Bronchial epithelial cell (primary cell): ENCODE results near the gene NBAS. TPM values are rescaled to one million over a fixed set of nuclear protein-coding genes. Genes with fewer than 3 reads are reported as not detected.
"Not testable (repeated sequence)": the region's sequence is repeated elsewhere in the genome, so short reads cannot be mapped to it uniquely, and the experiment has no call there.

Experiments used
- DNase-seq: peaks from one replicate; pipeline ENCODE4 v3.0.0-alpha.2; 2010; ENCODE audit warnings: low read depth
- FAIRE-seq: peaks from 2 replicates; lab custom pipeline; 2011; peaks lifted over from hg19 to GRCh38; lab: Jason Lieb, UNC
- H3K27me3 ChIP-seq: 2 replicates; pipeline ENCODE4 v1.5.1; 2011; ENCODE audit warnings: low read length; ENCODE audit not compliant: control insufficient read depth, insufficient read depth
- H3K36me3 ChIP-seq: 2 replicates; pipeline ENCODE4 v1.5.1; 2011; ENCODE audit warnings: low read length; ENCODE audit not compliant: control insufficient read depth, insufficient read depth
- H3K4me3 ChIP-seq: 2 replicates; pipeline ENCODE4 v1.5.1; 2011; ENCODE audit warnings: mild to moderate bottlenecking, low read depth, low read length, control low read depth
- CTCF ChIP-seq: IDR thresholded peaks from 2 replicates; pipeline ENCODE4 v1.5.1; 2011; ENCODE audit warnings: mild to moderate bottlenecking, moderate library complexity, low read length, control low read depth, inconsistent platforms; ENCODE audit not compliant: insufficient read depth, severe bottlenecking
- total RNA-seq: library from RNA; depleted of rRNA; stranded (reverse); fragments of >200 nt; gene quantifications from 2 replicates; pipeline ENCODE4 v1.2.1, GENCODE V29; 2014

NBAS gene
- total RNA-seq, 1 donor from 2014 or later = 78.2 TPM

GRCh38 chr2:15521641-15522181 lies 39.4 kb downstream of the NBAS start:
- no peaks in the 10 kb centered on the region for H3K36me3 ChIP-seq
- H3K27me3 ChIP-seq = no peaks in the 10 kb centered on the region
- H3K4me3 ChIP-seq = no peak overlapping the region
- TF ChIP-seq CTCF = no peak
- no peak for FAIRE-seq
- no peak for DNase-seq

GRCh38 chr2:15520346-15520745 lies 40.8 kb downstream of the NBAS start:
- FAIRE-seq = no peak
- TF ChIP-seq CTCF = no peak

GRCh38 chr2:15518759-15519158 lies 42.4 kb downstream of the NBAS start:
- H3K4me3 ChIP-seq, DNase-seq, H3K27me3 ChIP-seq, H3K36me3 ChIP-seq, FAIRE-seq: not testable (repeated sequence)

More at GRCh38 chr2:15520346-15520745, 40.8 kb downstream of the NBAS start:
- Histone ChIP-seq H3K36me3 (peaks cover 1% of the 10 kb centered on the region), H3K27me3 (no peaks in the 10 kb centered on the region), H3K4me3 (no peak overlapping the region)
- no peak for DNase-seq

- Histone ChIP-seq H3K36me3 (peaks cover 1% of the 10 kb centered on the region), H3K27me3 (no peaks in the 10 kb centered on the region), H3K4me3 (no peak overlapping the region)
- no peak for TF ChIP-seq CTCF
- DNase-seq (no peak), FAIRE-seq (no peak)
Observed at GRCh38 chr2:15517793-15518192, 43.3 kb downstream of the NBAS start.

- DNase-seq (no peak), FAIRE-seq (no peak)
- peaks cover 1% of the 10 kb centered on the region for H3K36me3 ChIP-seq
- no peak for TF ChIP-seq CTCF
- no peaks in the 10 kb centered on the region for H3K27me3 ChIP-seq
- H3K4me3 ChIP-seq = no peak overlapping the region
Observed at GRCh38 chr2:15511686-15512085, 49.4 kb downstream of the NBAS start.

GRCh38 chr2:15510552-15510951 lies 50.6 kb downstream of the NBAS start:
- DNase-seq (no peak), FAIRE-seq (no peak)
- no peak for TF ChIP-seq CTCF
- Histone ChIP-seq H3K4me3 (no peak overlapping the region), H3K36me3 (no peaks in the 10 kb centered on the region), H3K27me3 (no peaks in the 10 kb centered on the region)
